ENCODE measurements around the gene LTB. TPM values are rescaled to one million over a fixed set of nuclear protein-coding genes. Genes with fewer than 3 reads are reported as not detected.

The LTB gene
- total and polyA plus RNA-seq, 2 of the 13 experiments (the other 11 are each of a cell fraction or from before 2014, with no cell fraction given), result 0.09 to 0.22 TPM

GRCh38 chr6:31619805-31620585 lies 37.8 kb upstream of the LTB start (continued):
- TF ChIP-seq RNF219 (CRISPR knock-in tag; IDR thresholded peaks at IDR 0.05), result 0 out of 2 replicates have a peak, but pooled peaks have one; percentile 52
- no peak for TF ChIP-seq SNRNP70 (IDR thresholded peaks at IDR 0.05; ENCODE audit: low read depth, low read length)
- peak; percentile 43; the same call in 1 of the 2 replicates for TF ChIP-seq ZFP90 (CRISPR knock-in tag; IDR thresholded peaks at IDR 0.05; ENCODE audit: borderline replicate concordance)
- no peak for TF ChIP-seq ZNF260 (CRISPR knock-in tag; IDR thresholded peaks at IDR 0.05; ENCODE audit: borderline replicate concordance, low read depth)
- TF ChIP-seq TP53 (CRISPR knock-in tag; conservative IDR thresholded peaks at IDR 0.05), result no peak
- TF ChIP-seq NCOR1 (IDR thresholded peaks at IDR 0.05; ENCODE audit: borderline replicate concordance, low read length), result peak; percentile 31; the same call in 1 of the 2 replicates
- peak; percentile 34; the same call in 1 of the 2 replicates for TF ChIP-seq NCOA2 (CRISPR knock-in tag; IDR thresholded peaks at IDR 0.05)
- no peak for TF ChIP-seq ZNF367 (CRISPR knock-in tag; IDR thresholded peaks at IDR 0.05; ENCODE audit: borderline replicate concordance)
- TF ChIP-seq ZNF10 (CRISPR knock-in tag; IDR thresholded peaks at IDR 0.05; ENCODE audit: borderline replicate concordance, low read depth), result no peak
- TF ChIP-seq ZMYM4 (CRISPR knock-in tag; IDR thresholded peaks at IDR 0.05), result peak; percentile 75
- TF ChIP-seq ZNF619 (CRISPR knock-in tag; IDR thresholded peaks at IDR 0.05), result no peak; the same call in 1 of the 2 replicates
- no peak for TF ChIP-seq IRF1 (CRISPR knock-in tag; IDR thresholded peaks at IDR 0.05; ENCODE audit: low read depth)
- TF ChIP-seq ZNF414 (CRISPR knock-in tag; IDR thresholded peaks at IDR 0.05), result no peak; the same call in 1 of the 2 replicates
- no peak for TF ChIP-seq SOX6 (IDR thresholded peaks at IDR 0.05)
- TF ChIP-seq SOX6 (CRISPR knock-in tag; IDR thresholded peaks at IDR 0.05), result peak; percentile 64
- TF ChIP-seq NR2F1 (CRISPR knock-in tag; IDR thresholded peaks at IDR 0.05), result no peak
- no peak for TF ChIP-seq ZBTB1 (CRISPR knock-in tag; IDR thresholded peaks at IDR 0.05; ENCODE audit: borderline replicate concordance)
- TF ChIP-seq ZNF18 (CRISPR knock-in tag; IDR thresholded peaks at IDR 0.05; ENCODE audit: insufficient replicate concordance), result no peak
- no peak for TF ChIP-seq ZBTB37 (CRISPR knock-in tag; IDR thresholded peaks at IDR 0.05)
- peak; percentile 44; the same call in 1 of the 2 replicates for TF ChIP-seq SALL2 (CRISPR knock-in tag; IDR thresholded peaks at IDR 0.05)
- no peak for TF ChIP-seq ZNF484 (CRISPR knock-in tag; IDR thresholded peaks at IDR 0.05; ENCODE audit: borderline replicate concordance, low read depth)
- TF ChIP-seq ZNF343 (CRISPR knock-in tag; IDR thresholded peaks at IDR 0.05), result no peak
- TF ChIP-seq NFE2L2 (IDR thresholded peaks at IDR 0.05; ENCODE audit: low read length), result no peak
